ENCODE results near the gene SCUBE1. TPM values are rescaled to one million over a fixed set of nuclear protein-coding genes. Genes with fewer than 3 reads are reported as not detected.

SCUBE1 gene
- total and polyA plus RNA-seq, 10 of the 15 experiments (the other 5 are each of a cell fraction or from before 2014, with no cell fraction given), result not detected

GRCh38 chr22:43296276-43296902 is 46.8 kb downstream of the SCUBE1 start (continued):
- TF ChIP-seq SMAD5 (IDR thresholded peaks at IDR 0.05; ENCODE audit: low read depth) (no peak), PBX3 (IDR thresholded peaks at IDR 0.05; ENCODE audit: insufficient replicate concordance, low read depth, low read length) (no peak), CTCF (IDR thresholded peaks at IDR 0.05 in 2 of 3, conservative IDR thresholded peaks at IDR 0.05 in 1 of 3; ENCODE audit: control insufficient read depth in 2 of 3, extremely low read depth in 1 of 3, insufficient read depth in 1 of 3, low read depth in 3 of 3, low read length in 3 of 3) (no peak), HDAC6 (IDR thresholded peaks at IDR 0.05; ENCODE audit: unreplicated experiment) (no peak)

GRCh38 chr22:43295660-43296059 is 47.5 kb downstream of the SCUBE1 start:
- Histone ChIP-seq H3K4me2 (ENCODE audit: control insufficient read depth, insufficient read depth) (no peak overlapping the region), H4K20me1 (ENCODE audit: control insufficient read depth, insufficient read depth) (no peaks in the 10 kb centered on the region), H3K4me3 (no peak overlapping the region), H3K79me2 (ENCODE audit: control insufficient read depth, insufficient read depth, low read length) (no peaks in the 10 kb centered on the region), H2AFZ (ENCODE audit: control insufficient read depth, low read depth, low read length) (no peak overlapping the region), H3K27ac (ENCODE audit: control insufficient read depth, insufficient read depth) (no peak overlapping the region), H3K4me1 (ENCODE audit: control insufficient read depth, insufficient read depth, low read length) (no peaks in the 10 kb centered on the region), H3K27me3 (replicated peaks in 1 of 2; ENCODE audit: control insufficient read depth in 2 of 2, insufficient read depth in 2 of 2, low read length in 1 of 2) (peaks cover 6 to 10% of the 10 kb centered on the region in 2 experiments; a peak in 3 of 4 replicates), H3K9me3 (replicated peaks; ENCODE audit: control insufficient read depth, insufficient read depth, low read length) (no peaks in the 10 kb centered on the region), H3K36me3 (ENCODE audit: control insufficient read depth in 2 of 2, insufficient read depth in 2 of 2, low read length in 1 of 2) (no peaks in the 10 kb centered on the region), H3K9ac (ENCODE audit: control insufficient read depth, insufficient read depth, low read length) (no peak overlapping the region)
- DNase-seq (ENCODE audit: low read depth, low spot score) (no peak), ATAC-seq (no peak), FAIRE-seq (no peak)
- ChIA-PET POLR2A (no interaction called here), RAD21 (ENCODE audit: unreplicated experiment) (no interaction called here), CTCF (no interaction called here), SMC1A (ENCODE audit: uncharacterized antibody, unreplicated experiment) (no interaction called here)
- intact Hi-C loops (cut with micrococcal nuclease; ENCODE audit: unreplicated experiment), result no loop called here
- 19% methylated on average over 6 of the region's 6 CpGs for WGBS (ENCODE audit: insufficient coverage, insufficient replicate concordance, low lambda C conversion rate, missing lambda C conversion rate)
- in situ Hi-C loops (cut with MboI), result no loop called here
- BruUV-seq (replicated peaks), result no TSS peak
- TF ChIP-seq SMC3 (IDR thresholded peaks at IDR 0.05; ENCODE audit: borderline replicate concordance, low read length), result no peak
- no peak for TF ChIP-seq NKRF (conservative IDR thresholded peaks at IDR 0.05)
- TF ChIP-seq RELA (IDR thresholded peaks at IDR 0.05; ENCODE audit: borderline replicate concordance, partially characterized antibody), result no peak
- no peak for TF ChIP-seq SMAD1 (IDR thresholded peaks at IDR 0.05; ENCODE audit: low read depth, partially characterized antibody)
- TF ChIP-seq E2F4 (IDR thresholded peaks at IDR 0.05; ENCODE audit: low read depth, low read length), result no peak
- TF ChIP-seq BRCA1 (IDR thresholded peaks at IDR 0.05; ENCODE audit: low read depth, low read length), result no peak
- TF ChIP-seq NFIC (IDR thresholded peaks at IDR 0.05; ENCODE audit: low read depth, low read length), result no peak
- TF ChIP-seq KLF5 (IDR thresholded peaks at IDR 0.05; ENCODE audit: partially characterized antibody), result no peak
- no peak for TF ChIP-seq MEF2A (IDR thresholded peaks at IDR 0.05; ENCODE audit: insufficient read depth, low read depth, low read length)
- TF ChIP-seq MLLT1 (IDR thresholded peaks at IDR 0.05), result no peak
- no peak for TF ChIP-seq ZBED1 (IDR thresholded peaks at IDR 0.05; ENCODE audit: borderline replicate concordance)

All from GM12878 (cell line).